Right atrium auricular region (tissue), 2 donors: ENCODE measurements around the gene EXOC6B. TPM values are rescaled to one million over a fixed set of nuclear protein-coding genes. Genes with fewer than 3 reads are reported as not detected.
A peak's percentile ranks its signal among the peaks of the same experiment; 100 is the strongest.

ENCODE experiments used
- DNase-seq: peaks from one replicate; pipeline ENCODE4 v3.0.0-alpha.2; 2019; ENCODE audit warnings: low spot score
- H3K27ac ChIP-seq, 2 donors: fragments of 200-600 bp; sonication (generic); 1 replicate in 1 of 2; 2 replicates in 1 of 2; pipeline ENCODE4 v1.5.1; 2016 to 2019
- H3K27me3 ChIP-seq, 2 donors: fragments of 200-600 bp; sonication (generic); one replicate each; pipeline versions ENCODE4 v1.5.1 to v1.6.0; 2017 to 2019
- H3K36me3 ChIP-seq: fragments of 200-600 bp; sonication (generic); one replicate; pipeline ENCODE4 v1.5.1; 2016
- H3K4me1 ChIP-seq, 2 donors: fragments of 200-600 bp; sonication (generic); one replicate each; pipeline versions ENCODE4 v1.5.1 to v1.6.0; 2017 to 2019
- H3K4me3 ChIP-seq, 2 donors: fragments of 200-600 bp; sonication (generic); 1 replicate in 1 of 2; 2 replicates in 1 of 2; pipeline ENCODE4 v1.5.1; 2017 to 2019; ENCODE audit warnings: mild to moderate bottlenecking in 1 of 2, moderate library complexity in 1 of 2
- H3K9me3 ChIP-seq, 2 donors: fragments of 200-600 bp; sonication (generic); one replicate each; pipeline ENCODE4 v1.5.1; 2019
- CTCF ChIP-seq, 2 donors: fragments of 200-600 bp; sonication (generic); IDR thresholded peaks; one replicate each; pipeline ENCODE4 v1.5.1; 2019; ENCODE audit warnings: antibody characterized with exemption in 2 of 2
- total RNA-seq, 2 donors: library from RNA; depleted of rRNA; stranded (reverse); fragments of >200 nt; gene quantifications; one replicate each; pipeline ENCODE4 v1.1.0, GENCODE V29; 2016

EXOC6B gene
- total RNA-seq, 2 donors from 2014 or later = 80.5 to 111 TPM

DNA sequence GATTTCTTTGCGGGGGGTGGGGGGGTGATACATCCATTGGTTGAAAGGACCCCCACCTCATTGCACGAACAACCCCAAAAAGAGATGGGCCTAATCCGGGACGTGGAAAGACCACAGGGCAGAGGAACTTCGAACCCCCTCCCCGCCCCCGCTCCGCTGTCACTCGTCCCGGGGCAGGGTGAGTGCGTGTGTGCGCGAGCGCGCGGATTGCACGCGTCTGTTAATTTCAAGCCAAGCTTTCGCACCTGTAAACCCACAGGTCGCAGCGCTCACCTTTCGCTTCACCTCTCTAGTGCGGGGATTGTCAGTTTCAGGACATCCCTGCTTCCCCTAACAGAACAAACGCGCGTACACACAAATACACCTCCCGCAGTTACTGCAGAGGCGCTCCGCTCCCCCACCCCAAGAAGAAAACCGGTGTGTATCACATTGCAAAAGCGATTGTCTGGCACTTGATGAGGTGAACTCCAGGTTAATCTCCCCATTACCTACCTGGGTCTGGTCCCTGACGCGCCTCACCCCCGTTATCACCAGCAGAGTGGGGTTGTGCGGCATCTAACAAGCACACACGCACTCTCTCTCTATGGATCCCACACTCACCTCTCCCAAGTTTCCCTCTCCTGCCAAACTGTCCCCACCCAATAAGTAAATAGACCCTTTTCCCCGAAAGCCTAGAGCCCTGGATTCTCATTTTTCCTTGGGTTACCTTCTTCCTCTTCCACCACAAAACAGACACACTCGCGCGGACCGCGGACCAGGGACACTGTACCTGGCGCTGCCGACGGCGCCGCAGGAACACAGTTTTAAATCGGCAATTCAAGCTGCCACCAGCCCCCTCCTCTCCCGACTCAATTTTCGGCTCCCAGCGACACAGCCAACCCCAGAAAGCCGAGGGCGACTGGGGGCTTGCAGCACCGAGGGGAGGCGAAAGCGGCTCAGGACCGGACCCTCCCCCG, 679.2 kb downstream of the EXOC6B start:
- no peaks in the 10 kb centered on the region for H3K36me3 ChIP-seq
- H3K27me3 ChIP-seq = peaks cover 14 to 44% of the 10 kb centered on the region in 2 donors
- no peak for TF ChIP-seq CTCF (IDR thresholded peaks at IDR 0.05)
- peaks cover 0 to 82% of the 10 kb centered on the region in 2 donors for H3K4me1 ChIP-seq
- H3K4me3 ChIP-seq = peak overlapping the region; percentile 18 to 65
- DNase-seq = peak; percentile 59
- H3K27ac ChIP-seq = peak overlapping the region; percentile 16 to 73
- H3K9me3 ChIP-seq = no peaks in the 10 kb centered on the region

GRCh38 chr2:72145658-72146329, 680.0 kb downstream of the EXOC6B start:
- peaks cover 14 to 44% of the 10 kb centered on the region in 2 donors for H3K27me3 ChIP-seq
- peaks cover 0 to 82% of the 10 kb centered on the region in 2 donors for H3K4me1 ChIP-seq
- H3K36me3 ChIP-seq = no peaks in the 10 kb centered on the region
- peak; percentile 50 for DNase-seq
- peak overlapping the region; percentile 40 to 65 for H3K4me3 ChIP-seq
- H3K9me3 ChIP-seq = no peaks in the 10 kb centered on the region
- no peak for TF ChIP-seq CTCF (IDR thresholded peaks at IDR 0.05)
- peak overlapping the region; percentile 51 to 73 for H3K27ac ChIP-seq

DNA sequence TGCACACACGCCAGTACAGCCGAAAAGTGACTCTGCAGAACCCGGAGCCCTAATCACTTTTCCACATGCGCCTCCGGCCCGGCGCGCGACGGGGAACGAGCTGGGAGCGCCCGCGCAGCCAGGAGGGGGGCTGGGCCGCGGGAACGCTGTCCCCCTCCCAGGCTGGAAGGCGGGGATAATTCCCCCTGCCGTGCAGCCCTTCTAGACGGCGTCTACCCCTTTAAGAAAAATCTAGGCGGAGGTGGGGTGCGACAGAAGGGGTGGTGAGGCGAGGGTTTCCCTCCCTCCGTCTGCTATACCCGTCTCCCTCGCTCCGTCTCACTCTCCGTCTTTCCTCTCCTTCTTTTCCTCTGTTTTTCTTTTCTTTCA, 680.6 kb downstream of the EXOC6B start:
- TF ChIP-seq CTCF (IDR thresholded peaks at IDR 0.05) = no peak
- no peaks in the 10 kb centered on the region for H3K36me3 ChIP-seq
- peaks cover 0 to 78% of the 10 kb centered on the region in 2 donors for H3K4me1 ChIP-seq
- H3K27ac ChIP-seq = peak overlapping the region; percentile 51 to 73
- no peaks in the 10 kb centered on the region for H3K9me3 ChIP-seq
- peak; percentile 60 for DNase-seq
- H3K4me3 ChIP-seq = peak overlapping the region; percentile 40 to 65
- H3K27me3 ChIP-seq = peaks cover 14 to 44% of the 10 kb centered on the region in 2 donors

- TF ChIP-seq CTCF (IDR thresholded peaks at IDR 0.05) = peak in 1 of 2 donors; percentile 15
- H3K27me3 ChIP-seq = peaks cover 13 to 40% of the 10 kb centered on the region in 2 donors
- peak overlapping the region; percentile 51 to 73 for H3K27ac ChIP-seq
- no peaks in the 10 kb centered on the region for H3K36me3 ChIP-seq
- H3K4me3 ChIP-seq = peak overlapping the region; percentile 40 to 65
- peaks cover 0 to 73% of the 10 kb centered on the region in 2 donors for H3K4me1 ChIP-seq
- H3K9me3 ChIP-seq = no peaks in the 10 kb centered on the region
- peak; percentile 68 for DNase-seq
These were observed 681.1 kb downstream of the EXOC6B start for GRCh38 chr2:72144632-72145288.

- Histone ChIP-seq H3K36me3 (no peaks in the 10 kb centered on the region), H3K4me1 (peaks cover 0 to 68% of the 10 kb centered on the region in 2 donors), H3K27ac (peak overlapping the region; percentile 51 to 73), H3K27me3 (peaks cover 8 to 35% of the 10 kb centered on the region in 2 donors), H3K4me3 (peak overlapping the region; percentile 40 to 65), H3K9me3 (no peaks in the 10 kb centered on the region)
- peak; percentile 58 for DNase-seq
- no peak for TF ChIP-seq CTCF (IDR thresholded peaks at IDR 0.05)
These were observed 681.6 kb downstream of the EXOC6B start for GRCh38 chr2:72144274-72144631.
